C1 segment of cervical spinal cord (tissue), 14 donors: ENCODE data around the gene IGFBP6.

ENCODE experiments used
- DNase-seq, 14 donors: peaks; one replicate each; lab custom pipeline; 2025; lab: John Stamatoyannopoulos, UW

Gene IGFBP6

DNA sequence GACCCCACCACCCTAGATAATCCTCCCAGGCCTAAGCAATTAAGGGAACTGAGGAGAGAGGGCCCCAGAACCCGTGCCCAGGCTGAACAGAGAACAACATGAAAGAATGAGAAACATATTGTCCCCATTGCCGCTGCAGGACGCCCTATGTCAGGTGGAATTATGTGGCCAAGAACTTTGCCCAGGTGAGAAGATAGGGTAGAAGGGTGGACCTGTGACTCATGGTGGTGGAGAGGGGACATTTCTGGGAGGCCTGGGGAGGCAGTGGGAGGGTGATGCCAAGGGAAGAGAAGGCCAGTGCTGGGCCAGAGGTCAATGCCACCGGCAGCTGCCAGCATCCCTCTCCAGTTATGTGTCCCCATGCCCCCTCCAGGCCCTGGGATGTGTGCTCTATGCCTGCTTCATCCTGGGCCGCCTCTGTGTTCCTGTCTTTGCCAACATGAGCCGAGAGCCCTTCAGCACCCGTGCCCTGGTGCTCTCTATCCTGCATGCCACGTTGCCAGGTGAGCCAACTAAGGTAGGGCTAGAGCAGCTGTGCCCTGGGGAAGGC is 21.4 kb downstream of the IGFBP6 start:
- no peak for DNase-seq

DNA sequence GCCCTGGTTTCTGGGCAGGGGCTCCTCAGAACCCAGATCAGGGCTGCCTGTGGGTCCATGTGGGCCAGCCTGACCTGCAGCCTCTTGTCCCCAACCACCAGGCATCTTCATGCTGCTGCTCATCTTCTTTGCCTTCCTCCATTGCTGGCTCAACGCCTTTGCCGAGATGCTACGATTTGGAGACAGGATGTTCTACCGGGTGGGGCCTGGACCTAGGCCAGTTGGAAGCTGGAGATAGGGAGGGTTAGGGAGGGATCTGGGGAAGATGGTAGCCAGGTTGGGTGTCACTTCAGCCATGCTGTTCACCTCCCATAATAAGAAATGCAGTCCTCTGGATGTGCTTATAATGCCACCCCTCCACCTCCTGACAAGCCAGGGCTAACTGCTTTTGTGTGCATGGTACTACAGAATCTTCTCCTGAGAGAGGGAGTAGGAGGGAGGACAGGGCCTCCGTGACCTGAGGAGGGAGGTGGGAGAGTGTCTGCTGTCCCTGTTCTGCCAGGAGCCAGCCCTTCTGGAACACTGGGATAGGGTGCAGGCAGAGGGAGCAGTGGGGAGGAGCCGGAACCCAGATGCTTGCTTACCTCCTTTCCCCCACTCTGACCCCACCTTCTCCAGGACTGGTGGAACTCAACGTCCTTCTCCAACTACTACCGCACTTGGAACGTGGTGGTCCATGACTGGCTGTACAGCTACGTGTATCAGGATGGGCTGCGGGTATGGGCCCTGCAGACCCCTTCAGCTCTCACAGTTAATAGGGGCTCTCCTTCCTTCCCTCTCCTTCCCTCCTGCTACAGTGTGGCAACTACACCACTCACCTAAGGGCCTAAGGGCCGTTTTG is 23.4 kb downstream of the IGFBP6 start:
- DNase-seq = no peak

DNA sequence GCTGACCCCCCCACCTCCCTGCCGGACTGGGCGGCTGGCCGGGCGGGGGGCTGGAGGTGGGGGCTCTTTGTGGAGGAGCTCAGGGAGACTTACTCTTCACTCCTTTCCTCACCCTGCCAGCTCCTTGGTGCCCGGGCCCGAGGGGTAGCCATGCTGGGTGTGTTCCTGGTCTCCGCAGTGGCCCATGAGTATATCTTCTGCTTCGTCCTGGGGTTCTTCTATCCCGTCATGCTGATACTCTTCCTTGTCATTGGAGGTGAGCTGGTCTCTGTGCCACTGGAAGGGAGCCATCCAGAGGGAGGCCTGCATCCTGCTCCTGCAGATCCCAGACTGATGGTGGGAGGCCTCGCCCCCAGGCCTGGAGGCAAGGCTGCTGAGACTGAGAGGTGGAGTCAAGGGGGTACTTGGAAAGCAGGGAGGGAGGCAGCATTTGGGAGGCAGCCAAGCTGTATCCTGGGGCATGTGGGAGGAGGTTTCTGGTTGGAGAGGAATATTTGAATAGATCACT is 25.5 kb downstream of the IGFBP6 start:
- DNase-seq = no peak

DNA sequence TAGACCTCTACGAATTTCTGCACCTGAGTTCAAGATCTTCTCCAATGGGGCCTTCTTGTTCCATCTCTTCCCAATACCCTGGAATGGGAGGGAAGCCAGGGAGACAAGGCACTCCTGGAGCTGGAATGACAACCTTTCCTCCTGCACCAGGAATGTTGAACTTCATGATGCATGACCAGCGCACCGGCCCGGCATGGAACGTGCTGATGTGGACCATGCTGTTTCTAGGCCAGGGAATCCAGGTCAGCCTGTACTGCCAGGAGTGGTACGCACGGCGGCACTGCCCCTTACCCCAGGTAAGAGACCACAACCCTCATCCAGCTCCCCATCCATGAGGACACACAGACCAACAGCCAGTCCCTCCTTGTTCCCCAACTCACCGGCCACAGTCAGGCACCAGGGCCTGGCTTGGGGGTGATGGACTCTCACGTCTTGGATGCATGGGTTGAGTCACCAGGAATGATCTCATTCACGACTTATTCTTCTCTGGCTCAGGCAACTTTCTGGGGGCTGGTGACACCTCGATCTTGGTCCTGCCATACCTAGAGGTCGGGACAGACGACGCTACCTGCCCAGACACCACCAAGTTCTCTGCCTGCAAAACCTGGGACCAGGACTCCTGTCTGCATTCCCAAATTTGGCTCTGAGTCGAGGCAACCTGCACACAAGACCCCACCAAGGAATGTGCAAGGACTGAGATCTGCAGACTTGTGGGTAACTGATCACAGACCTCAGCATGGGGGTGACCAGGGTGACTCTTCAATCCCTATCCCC is 26.3 kb downstream of the IGFBP6 start:
- no peak for DNase-seq

DNA sequence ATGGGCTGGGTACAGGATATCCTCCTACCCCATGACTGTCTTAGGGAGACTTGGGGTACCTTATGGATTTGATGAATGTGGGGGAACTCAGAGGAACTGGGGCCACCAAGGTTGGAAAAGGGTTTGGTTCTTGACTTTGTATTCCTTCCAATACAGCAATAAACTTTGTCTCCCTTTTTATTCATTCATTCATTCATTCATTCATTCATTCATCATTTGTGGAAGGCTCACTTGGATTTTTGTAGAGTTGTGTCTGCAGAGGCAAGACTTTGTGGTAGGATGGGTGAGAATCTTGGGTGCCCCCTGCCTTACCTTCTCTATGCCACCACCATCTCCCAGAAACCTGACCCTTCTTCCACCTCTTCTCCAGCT is 26.9 kb downstream of the IGFBP6 start:
- DNase-seq = no peak

DNA sequence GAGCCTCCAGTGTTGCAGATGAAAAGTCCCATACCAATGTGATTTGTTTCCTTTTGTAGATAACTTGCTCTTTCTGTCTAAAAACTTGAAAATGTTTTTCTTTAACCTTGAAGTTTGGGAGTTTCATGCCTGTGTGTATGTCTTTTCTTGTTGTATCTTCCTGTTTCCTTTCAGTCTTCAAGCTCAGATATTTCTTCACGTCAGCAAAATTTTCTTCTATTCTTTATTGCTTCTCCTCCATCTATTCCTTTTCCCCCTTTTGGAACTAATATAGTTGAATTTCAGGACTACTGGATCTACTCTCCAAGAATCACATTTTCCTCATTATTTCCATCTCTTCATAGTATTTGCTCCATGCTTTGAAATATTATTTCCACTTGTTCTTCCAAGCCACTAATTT is 29.7 kb downstream of the IGFBP6 start:
- no peak for DNase-seq

DNA sequence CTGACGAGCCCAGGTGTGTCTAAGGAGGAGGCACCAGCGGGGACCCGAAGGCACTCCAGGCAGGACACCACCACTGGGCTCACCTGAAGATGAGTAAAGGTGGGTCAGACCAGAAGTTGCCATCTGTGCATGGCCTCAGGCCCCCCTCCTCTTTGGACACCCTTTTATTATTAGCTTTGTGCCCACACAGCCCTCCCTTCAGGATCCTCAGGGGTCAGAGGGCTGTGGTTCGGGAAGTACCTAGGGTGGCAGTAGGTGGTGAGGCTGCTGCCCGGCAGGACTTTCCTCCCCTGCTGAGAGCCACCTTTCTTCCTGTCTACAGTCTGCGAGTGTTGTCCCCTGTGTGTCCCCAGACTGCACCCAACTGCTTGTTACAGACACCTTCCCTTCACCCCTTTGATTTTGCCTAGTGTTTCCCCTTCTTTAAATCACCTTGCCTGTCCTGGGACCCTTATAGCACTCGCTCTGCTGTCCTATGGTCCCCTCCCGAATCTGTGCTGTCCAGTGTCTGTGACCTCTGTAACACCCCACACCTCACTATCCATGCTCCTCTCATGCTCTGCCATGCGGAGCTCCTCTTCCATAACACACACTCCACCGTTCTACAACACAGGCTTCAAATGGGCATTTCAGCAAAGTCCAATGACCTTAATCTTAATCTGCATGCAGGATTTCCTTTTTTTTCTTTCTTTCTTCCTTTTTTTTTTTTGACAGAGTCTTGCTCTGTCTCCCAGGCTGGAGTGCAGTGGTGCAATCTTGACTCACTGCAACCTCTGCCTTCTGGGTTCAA is 31.5 kb downstream of the IGFBP6 start:
- DNase-seq = no peak

DNA sequence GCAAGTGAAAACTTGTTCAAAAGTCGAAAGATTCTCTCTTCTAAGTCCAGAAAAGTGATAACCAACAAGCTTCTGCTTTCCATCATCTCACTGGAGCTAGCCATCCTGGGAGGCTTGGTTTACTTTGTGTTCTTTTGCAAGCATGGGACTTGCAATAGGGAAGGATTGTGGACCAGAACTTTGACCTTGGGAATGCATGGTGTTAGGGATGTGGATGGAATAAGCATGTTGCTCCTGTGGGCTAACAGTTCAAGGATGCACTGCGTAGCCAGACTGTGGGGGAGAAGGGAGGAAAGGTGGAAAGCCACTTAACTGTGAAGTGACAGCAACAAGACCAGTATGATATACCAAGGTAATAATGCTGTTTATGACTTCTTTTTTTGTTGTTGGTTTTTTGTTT is 34.4 kb downstream of the IGFBP6 start:
- DNase-seq = no peak

DNA sequence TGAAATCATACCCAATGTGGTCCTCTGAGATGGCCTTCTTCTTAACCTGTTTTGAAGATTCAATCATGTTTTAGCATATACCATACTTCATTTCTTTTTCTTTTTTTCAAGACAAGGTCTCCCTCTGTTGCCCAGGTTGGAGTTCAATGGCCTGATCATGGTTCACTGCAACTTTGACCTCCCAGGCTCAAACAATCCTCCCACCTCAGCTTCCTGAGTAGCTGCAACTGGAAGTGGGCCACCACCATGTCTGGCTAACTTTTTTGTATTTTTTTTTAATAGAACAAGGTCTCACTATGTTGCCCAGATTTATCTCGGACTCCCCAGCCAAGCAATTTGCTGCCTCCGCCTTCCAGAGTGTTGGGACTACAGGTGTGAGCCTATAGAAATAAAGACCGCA is 36.3 kb downstream of the IGFBP6 start:
- no peak for DNase-seq

DNA sequence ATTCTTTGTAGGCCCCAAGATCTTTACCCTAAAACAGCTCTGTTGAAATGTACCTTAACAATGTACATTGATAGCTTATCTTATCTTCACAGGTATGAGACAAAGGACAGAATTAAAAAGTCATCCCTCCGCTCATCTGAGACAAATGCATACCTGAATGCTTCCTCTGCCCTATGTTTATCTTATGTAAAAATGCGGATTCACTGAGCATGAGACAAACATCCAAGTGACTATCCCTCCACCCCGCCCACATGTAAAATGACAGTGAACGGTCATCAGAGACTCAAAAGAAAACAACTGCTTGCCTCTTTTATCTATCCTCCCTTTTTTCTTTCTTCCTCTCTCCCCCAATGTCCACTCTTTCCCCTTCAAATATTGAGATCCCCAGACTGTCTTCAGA is 45.9 kb downstream of the IGFBP6 start:
- DNase-seq = no peak

DNA sequence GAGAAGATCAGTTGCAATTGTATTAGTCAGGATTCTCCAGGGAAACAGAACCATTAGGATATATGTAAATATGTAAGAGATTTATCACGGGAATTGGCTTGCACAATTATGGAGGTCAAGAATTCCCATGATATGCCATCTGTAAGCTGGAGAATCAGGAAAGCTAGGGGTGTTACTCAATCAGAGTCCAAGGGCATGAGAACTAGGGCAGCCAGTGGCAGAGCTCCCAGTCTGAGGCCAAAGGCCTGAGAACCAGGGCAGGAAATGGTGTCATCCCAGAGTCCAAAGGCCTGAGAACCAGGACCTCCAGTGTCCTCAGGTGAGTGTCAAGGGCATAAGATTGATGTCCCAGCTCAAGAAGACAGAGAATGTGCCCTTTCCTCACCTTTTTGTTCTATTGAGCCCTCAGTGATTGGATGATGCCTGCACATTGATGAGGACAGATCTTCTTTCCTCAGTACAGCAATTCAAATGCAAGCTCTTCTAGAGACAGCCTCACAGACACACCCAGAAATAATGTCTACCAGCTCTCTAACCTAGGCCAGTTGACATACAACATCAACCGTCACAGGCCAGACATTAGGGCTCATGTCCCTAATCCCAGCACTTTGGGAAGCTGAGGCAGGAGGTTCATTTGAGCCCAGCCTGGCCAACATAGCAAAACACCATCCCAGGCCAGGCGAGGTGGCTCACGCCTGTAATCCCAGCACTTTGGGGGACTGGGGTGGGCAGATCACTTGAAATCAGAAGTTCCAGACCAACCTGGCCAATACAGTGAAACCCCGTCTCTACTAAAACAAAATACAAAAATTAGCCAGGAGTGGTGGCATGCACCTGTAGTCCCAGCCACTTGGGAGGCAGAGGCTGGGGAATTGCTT is 48.2 kb downstream of the IGFBP6 start:
- DNase-seq = no peak

DNA sequence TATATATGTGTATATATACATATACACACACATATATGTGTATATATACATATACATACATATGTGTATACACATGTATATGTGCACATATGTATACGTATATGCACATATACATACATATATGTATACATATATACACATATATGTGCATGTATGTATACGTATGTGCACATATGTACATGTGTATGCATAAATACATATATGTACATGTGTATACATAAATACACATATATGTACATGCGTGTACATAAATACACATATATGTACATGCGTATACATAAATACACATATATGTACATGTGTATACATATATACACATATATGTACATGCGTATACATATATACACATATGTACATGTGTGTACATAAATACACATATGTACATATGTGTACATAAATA is 49.7 kb downstream of the IGFBP6 start:
- no peak for DNase-seq

DNA sequence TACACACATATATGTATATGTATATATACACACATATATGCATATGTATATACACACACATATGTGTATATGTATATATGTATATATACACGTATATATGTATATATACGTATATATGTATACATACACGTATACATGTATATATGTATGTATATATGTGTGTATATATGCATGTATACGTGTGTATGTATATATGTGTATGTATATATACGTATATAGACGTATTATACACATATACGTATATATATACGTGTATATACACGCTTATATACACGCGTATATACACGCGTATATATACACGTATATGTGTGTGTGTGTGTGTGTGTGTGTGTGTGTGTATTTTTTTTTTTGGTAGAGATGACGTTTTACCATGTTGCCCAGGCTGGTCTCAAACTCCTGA is 50.2 kb downstream of the IGFBP6 start:
- DNase-seq = no peak

DNA sequence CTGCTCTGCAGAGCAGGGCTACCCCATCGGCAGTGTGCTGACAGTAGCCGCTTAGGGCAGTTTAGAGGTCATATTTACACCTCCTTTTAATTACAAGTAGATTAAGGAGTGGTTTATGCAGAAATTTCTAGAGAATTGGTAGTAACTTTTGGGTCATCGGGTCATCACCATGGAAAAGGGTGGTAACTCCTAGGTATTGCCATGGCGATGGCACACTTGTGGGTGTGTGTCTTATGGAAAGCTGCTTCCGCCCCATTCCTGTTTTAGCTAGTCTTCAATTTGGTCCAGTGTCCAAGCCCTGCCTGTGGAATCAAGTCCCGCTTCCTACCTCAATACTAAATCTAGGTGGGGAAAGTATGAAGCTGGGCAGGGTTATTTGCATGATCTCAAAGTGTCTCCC is 53.6 kb downstream of the IGFBP6 start:
- DNase-seq = no peak
